Neural crest cell (in vitro differentiated cells): ENCODE measurements around the gene PIK3R3. TPM values are rescaled to one million over a fixed set of nuclear protein-coding genes. Genes with fewer than 3 reads are reported as not detected.

Experiments used
- DNase-seq: peaks from one replicate; pipeline ENCODE4 v3.0.0; 2021; ENCODE audit warnings: low read depth, mixed read lengths, low spot score
- H3K27ac Mint-ChIP-seq: one replicate; pipeline ENCODE4 v1.8.0; 2021; ENCODE audit warnings: mild to moderate bottlenecking, mixed read lengths; ENCODE audit not compliant: unreplicated experiment
- H3K27me3 Mint-ChIP-seq: 2 replicates; pipeline ENCODE4 v1.8.0; 2021; ENCODE audit warnings: low read depth, mild to moderate bottlenecking, mixed read lengths
- H3K36me3 Mint-ChIP-seq: 2 replicates; pipeline ENCODE4 v1.8.0; 2021; ENCODE audit warnings: low read depth, mild to moderate bottlenecking, mixed read lengths
- H3K4me1 Mint-ChIP-seq: 2 replicates; pipeline ENCODE4 v1.8.0; 2021; ENCODE audit warnings: mixed read lengths
- H3K4me3 Mint-ChIP-seq: one replicate; pipeline ENCODE4 v1.8.0; 2021; ENCODE audit warnings: mild to moderate bottlenecking, mixed read lengths
- H3K9me3 Mint-ChIP-seq: 2 replicates; pipeline ENCODE4 v1.8.0; 2021; ENCODE audit warnings: mixed read lengths
- total RNA-seq: library from RNA; stranded (reverse); gene quantifications from 2 replicates; pipeline ENCODE4 v1.2.1, GENCODE V29; 2021
- TF ChIP-seq, protein P1 (sequence below): fragments of 200-600 bp; sonication (generic); conservative IDR thresholded peaks from 2 replicates; pipeline ENCODE4 v1.5.0; 2021; ENCODE audit warnings: antibody characterized with exemption, mild to moderate bottlenecking

Gene PIK3R3
- total RNA-seq, 1 donor from 2014 or later: 92.2 TPM

DNA sequence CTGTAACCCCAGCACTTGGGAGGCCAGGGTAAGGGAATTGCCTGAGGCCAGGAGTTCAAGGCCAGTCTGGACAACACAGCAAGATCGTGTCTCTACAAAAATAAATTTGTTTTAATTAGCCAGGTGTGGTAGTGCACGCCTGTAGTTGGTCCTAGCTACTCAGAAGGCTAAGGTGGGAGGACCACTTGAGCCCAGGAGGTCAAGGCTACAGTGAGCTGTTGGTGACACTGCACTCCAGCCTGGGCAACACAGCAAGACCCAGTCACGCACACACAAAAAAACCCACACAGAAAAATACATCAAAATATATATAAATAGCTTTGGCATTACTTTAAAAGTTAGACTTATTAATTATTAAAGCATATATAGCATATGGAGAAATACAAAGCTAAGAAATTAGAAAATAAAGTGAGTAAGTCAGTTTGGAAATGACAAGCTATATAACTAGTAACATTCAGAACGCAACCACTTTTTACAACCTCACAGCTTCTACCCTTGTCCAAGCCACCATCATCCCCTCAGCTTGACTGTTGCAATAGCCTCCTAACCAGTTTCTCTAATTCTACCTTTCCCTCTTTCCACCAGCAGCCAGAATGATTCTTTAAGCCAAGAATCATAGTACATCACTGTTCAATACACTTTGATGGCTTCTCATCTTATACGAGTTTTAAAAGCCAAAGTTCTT, 14.5 kb downstream of the PIK3R3 start:
- Mint-ChIP-seq H3K4me3 (no peak overlapping the region), H3K9me3 (no peaks in the 10 kb centered on the region), H3K27me3 (no peaks in the 10 kb centered on the region), H3K4me1 (peaks cover 12% of the 10 kb centered on the region), H3K36me3 (no peaks in the 10 kb centered on the region), H3K27ac (peak overlapping the region; percentile 70)
- DNase-seq: no peak
- TF ChIP-seq, protein P1, sequence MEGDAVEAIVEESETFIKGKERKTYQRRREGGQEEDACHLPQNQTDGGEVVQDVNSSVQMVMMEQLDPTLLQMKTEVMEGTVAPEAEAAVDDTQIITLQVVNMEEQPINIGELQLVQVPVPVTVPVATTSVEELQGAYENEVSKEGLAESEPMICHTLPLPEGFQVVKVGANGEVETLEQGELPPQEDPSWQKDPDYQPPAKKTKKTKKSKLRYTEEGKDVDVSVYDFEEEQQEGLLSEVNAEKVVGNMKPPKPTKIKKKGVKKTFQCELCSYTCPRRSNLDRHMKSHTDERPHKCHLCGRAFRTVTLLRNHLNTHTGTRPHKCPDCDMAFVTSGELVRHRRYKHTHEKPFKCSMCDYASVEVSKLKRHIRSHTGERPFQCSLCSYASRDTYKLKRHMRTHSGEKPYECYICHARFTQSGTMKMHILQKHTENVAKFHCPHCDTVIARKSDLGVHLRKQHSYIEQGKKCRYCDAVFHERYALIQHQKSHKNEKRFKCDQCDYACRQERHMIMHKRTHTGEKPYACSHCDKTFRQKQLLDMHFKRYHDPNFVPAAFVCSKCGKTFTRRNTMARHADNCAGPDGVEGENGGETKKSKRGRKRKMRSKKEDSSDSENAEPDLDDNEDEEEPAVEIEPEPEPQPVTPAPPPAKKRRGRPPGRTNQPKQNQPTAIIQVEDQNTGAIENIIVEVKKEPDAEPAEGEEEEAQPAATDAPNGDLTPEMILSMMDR: no peak

DNA sequence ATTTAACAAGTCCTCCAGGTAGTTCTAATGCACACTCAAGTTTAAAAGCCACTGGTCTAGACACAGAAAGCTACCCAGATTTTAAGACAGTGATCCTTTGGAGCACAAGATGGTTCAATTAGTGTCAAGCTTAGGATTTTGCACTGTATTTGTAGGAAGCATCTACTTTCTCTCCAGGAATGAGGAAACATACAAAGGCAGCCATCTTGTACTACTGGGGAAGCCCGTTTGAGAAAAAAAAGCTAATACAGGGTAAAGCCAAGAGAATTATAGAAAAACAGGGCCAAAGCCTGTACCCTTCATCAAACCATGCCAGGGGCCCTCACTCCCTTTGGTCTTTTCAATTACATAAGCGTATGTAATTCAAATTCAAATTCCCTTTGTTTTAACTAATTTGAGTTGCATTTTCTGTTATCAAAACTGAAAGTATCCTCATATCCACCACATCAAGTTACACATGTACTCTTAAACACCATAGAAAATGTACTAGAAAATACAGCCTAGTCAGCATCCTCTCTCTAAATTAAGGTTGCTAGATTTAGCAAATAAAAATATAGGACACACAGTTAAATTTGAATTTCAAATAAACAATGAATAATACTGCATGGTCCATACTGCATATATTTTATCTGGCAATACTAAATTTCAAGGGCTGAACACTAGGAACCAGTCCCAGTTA, 17.4 kb downstream of the PIK3R3 start:
- TF ChIP-seq, protein P1: no peak
- Mint-ChIP-seq H3K4me3 (no peak overlapping the region), H3K4me1 (peaks cover 24% of the 10 kb centered on the region), H3K9me3 (no peaks in the 10 kb centered on the region), H3K36me3 (peaks cover 2% of the 10 kb centered on the region), H3K27me3 (no peaks in the 10 kb centered on the region), H3K27ac (no peak overlapping the region)
- DNase-seq: no peak

- Mint-ChIP-seq H3K4me3 (no peak overlapping the region), H3K27ac (no peak overlapping the region), H3K36me3 (peaks cover 2% of the 10 kb centered on the region), H3K27me3 (no peaks in the 10 kb centered on the region), H3K9me3 (no peaks in the 10 kb centered on the region), H3K4me1 (peaks cover 32% of the 10 kb centered on the region)
- no peak for DNase-seq
- TF ChIP-seq, protein P1: no peak
Measured at GRCh38 chr1:46113948-46114347, 18.5 kb downstream of the PIK3R3 start.

GRCh38 chr1:46112108-46112507, 20.3 kb downstream of the PIK3R3 start:
- H3K27ac Mint-ChIP-seq: no peak overlapping the region
- H3K9me3 Mint-ChIP-seq: no peaks in the 10 kb centered on the region
- H3K4me1 Mint-ChIP-seq: peaks cover 33% of the 10 kb centered on the region
- DNase-seq: no peak
- TF ChIP-seq, protein P1: no peak
- H3K27me3 Mint-ChIP-seq: no peaks in the 10 kb centered on the region
- peaks cover 2% of the 10 kb centered on the region for H3K36me3 Mint-ChIP-seq
- no peak overlapping the region for H3K4me3 Mint-ChIP-seq

DNA sequence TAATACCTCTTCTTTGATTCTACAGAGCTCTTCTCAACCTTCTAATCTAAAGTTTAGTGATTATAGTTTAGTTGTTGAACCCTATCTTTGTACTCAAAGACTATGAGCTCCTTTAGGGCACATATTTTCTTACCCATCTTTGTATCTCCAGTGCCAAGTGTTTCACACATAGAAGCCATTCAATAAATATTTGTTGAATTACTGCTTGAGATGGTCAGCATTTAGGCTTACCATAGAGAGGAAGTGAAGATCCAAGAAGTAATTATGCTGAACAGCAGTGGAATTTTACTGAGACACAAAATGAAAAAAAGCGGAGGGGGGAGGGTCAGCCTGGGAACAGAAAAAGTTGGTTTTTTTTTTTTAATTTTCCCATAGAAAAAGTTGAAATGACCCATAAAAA, 21.9 kb downstream of the PIK3R3 start:
- peaks cover 2% of the 10 kb centered on the region for H3K36me3 Mint-ChIP-seq
- H3K27me3 Mint-ChIP-seq: no peaks in the 10 kb centered on the region
- no peak overlapping the region for H3K4me3 Mint-ChIP-seq
- no peak for DNase-seq
- TF ChIP-seq, protein P1: no peak
- H3K9me3 Mint-ChIP-seq: no peaks in the 10 kb centered on the region
- no peak overlapping the region for H3K27ac Mint-ChIP-seq
- H3K4me1 Mint-ChIP-seq: peaks cover 33% of the 10 kb centered on the region
